Non-pigmented ciliary epithelial cell (primary cell): ENCODE data around the gene CFAP107.
"Not testable (repeated sequence)": the region's sequence is repeated elsewhere in the genome, so short reads cannot be mapped to it uniquely, and the experiment has no call there.

Experiments used
- DNase-seq: peaks from one replicate; pipeline ENCODE4 v3.0.0-alpha.2; 2010; ENCODE audit warnings: low read depth

Gene CFAP107

GRCh38 chr1:12745992-12746323 is at the start of gene CFAP107:
TSS of gene CFAP107 (plus strand) at chr1:12746200. CDS start at chr1:12746431, 231 bp downstream.
- no peak for DNase-seq

GRCh38 chr1:12696658-12697057 is 49.3 kb upstream of the CFAP107 start:
- no peak for DNase-seq

GRCh38 chr1:12697397-12697796 is 48.6 kb upstream of the CFAP107 start:
- DNase-seq: no peak

- DNase-seq: no peak
Measured at GRCh38 chr1:12703821-12704451, 42.1 kb upstream of the CFAP107 start.

- no peak for DNase-seq
Measured at GRCh38 chr1:12706061-12706460, 39.9 kb upstream of the CFAP107 start.

- no peak for DNase-seq
Measured at GRCh38 chr1:12708396-12709090, 37.5 kb upstream of the CFAP107 start.

- DNase-seq: no peak
Measured at GRCh38 chr1:12709091-12709491, 36.9 kb upstream of the CFAP107 start.

GRCh38 chr1:12709696-12710095 is 36.3 kb upstream of the CFAP107 start:
- DNase-seq: no peak

- DNase-seq: no peak
Measured at GRCh38 chr1:12711536-12711935, 34.5 kb upstream of the CFAP107 start.

GRCh38 chr1:12712076-12712475 is 33.9 kb upstream of the CFAP107 start:
- DNase-seq: no peak

GRCh38 chr1:12712929-12713328 is 33.1 kb upstream of the CFAP107 start:
- DNase-seq: no peak

- not testable (repeated sequence) for DNase-seq
Measured at GRCh38 chr1:12713651-12714050, 32.3 kb upstream of the CFAP107 start.

- no peak for DNase-seq
Measured at GRCh38 chr1:12714710-12715475, 31.1 kb upstream of the CFAP107 start.

GRCh38 chr1:12715896-12716437 is 30.0 kb upstream of the CFAP107 start, which contains the start of gene AADACL3:
TSS of gene AADACL3 (plus strand) at chr1:12716110. CDS start at chr1:12716177, 67 bp downstream.
- DNase-seq: no peak

GRCh38 chr1:12717301-12717838 is 28.6 kb upstream of the CFAP107 start:
- no peak for DNase-seq

GRCh38 chr1:12722626-12723025 is 23.4 kb upstream of the CFAP107 start:
- no peak for DNase-seq

GRCh38 chr1:12728391-12728790 is 17.6 kb upstream of the CFAP107 start:
- no peak for DNase-seq

- DNase-seq: no peak
Measured at GRCh38 chr1:12730156-12730555, 15.8 kb upstream of the CFAP107 start.

GRCh38 chr1:12731084-12731483 is 14.9 kb upstream of the CFAP107 start:
- DNase-seq: not testable (repeated sequence)

- DNase-seq: no peak
Measured at GRCh38 chr1:12734651-12735050, 11.3 kb upstream of the CFAP107 start.

- no peak for DNase-seq
Measured at GRCh38 chr1:12738934-12739333, 7.1 kb upstream of the CFAP107 start.

- DNase-seq: no peak
Measured at GRCh38 chr1:12739613-12740012, 6.4 kb upstream of the CFAP107 start.
